ENCODE results near the gene ZMYND8. TPM values are rescaled to one million over a fixed set of nuclear protein-coding genes. Genes with fewer than 3 reads are reported as not detected.

ZMYND8 gene
- polyA plus RNA-seq, 3 donors, result 1.4 to 13.8 (median 5.8) TPM

DNA sequence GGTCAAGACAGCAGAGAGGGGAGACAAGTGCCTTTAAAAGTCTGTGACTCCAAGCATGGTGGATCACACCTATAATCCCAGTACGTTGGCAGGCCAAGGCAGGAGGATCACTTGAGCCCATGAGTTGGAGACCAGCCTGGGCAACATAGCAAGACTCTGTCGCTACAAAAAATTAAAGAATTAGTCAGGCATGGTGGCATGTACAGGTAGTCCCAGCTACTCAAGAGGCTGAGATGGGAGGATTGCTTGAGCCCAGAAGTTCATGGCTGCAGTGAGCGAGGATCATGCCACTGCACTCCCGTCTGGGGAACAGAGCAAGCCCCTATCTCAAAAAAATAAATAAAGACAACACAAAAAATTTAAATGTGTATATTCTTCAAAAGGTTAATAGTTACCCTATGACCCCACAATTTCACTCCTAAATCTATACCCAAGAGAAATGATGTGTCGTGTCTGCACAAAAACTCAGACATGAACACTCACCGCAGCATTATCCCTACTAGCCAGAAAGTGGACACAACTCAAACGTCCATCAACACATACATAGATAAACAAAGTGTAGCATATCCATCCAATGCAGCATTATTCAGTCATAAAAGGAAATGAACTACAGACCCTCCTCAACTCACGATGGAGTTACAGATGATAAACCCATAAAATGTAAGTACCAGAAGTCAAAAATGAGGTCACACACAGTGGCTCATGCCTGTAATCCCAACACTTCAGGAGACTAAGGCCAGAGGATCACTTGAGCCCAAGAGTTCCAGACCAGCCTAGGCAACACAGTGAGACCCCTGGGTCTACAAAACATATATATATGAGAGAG is 23.9 kb downstream of the ZMYND8 start:
- Mint-ChIP-seq H3K4me1 (peaks cover 23% of the 10 kb centered on the region), H3K4me3 (no peak overlapping the region), H3K36me3 (peaks cover 57 to 59% of the 10 kb centered on the region in 2 donors), H3K27ac (peak overlapping the region in 4 of 7 donors; percentile 30 to 75 (median 58)), H3K9me3 (no peaks in the 10 kb centered on the region), H3K27me3 (ENCODE audit: low read depth in 3 of 3) (no peaks in the 10 kb centered on the region)
- no peak for TF ChIP-seq CTCF (IDR thresholded peaks at IDR 0.05)
- intact Hi-C loops (cut with micrococcal nuclease), result no loop called here
- Histone ChIP-seq H3K4me1 (ENCODE audit: control insufficient read depth in 1 of 2, insufficient read depth in 2 of 2, low read length in 2 of 2) (peaks cover 0 to 7% of the 10 kb centered on the region in 2 donors), H3K27ac (ENCODE audit: low read depth in 1 of 2, low read length in 2 of 2) (no peak overlapping the region), H3K36me3 (replicated peaks in 1 of 2; ENCODE audit: control insufficient read depth in 1 of 2, insufficient read depth in 2 of 2, low read length in 2 of 2) (peaks cover 14 to 73% of the 10 kb centered on the region in 2 donors), H2AFZ (ENCODE audit: insufficient read depth, low read depth, low read length, poor library complexity, severe bottlenecking) (no peak overlapping the region), H3K4me2 (replicated peaks; ENCODE audit: extremely low read depth, low read length, poor library complexity, severe bottlenecking) (no peak overlapping the region), H4K20me1 (ENCODE audit: insufficient read depth, low read length) (peaks cover 79% of the 10 kb centered on the region), H3K9ac (ENCODE audit: insufficient read depth, low read length, poor library complexity, severe bottlenecking) (no peak overlapping the region), H3K9me3 (replicated peaks in 1 of 2; ENCODE audit: control insufficient read depth in 1 of 2, insufficient read depth in 1 of 2, low read length in 2 of 2) (no peaks in the 10 kb centered on the region), H3K79me2 (ENCODE audit: insufficient read depth, low read length) (peaks cover 98% of the 10 kb centered on the region), H3K27me3 (ENCODE audit: control insufficient read depth in 2 of 2, insufficient read depth in 2 of 2, low read length in 2 of 2) (no peaks in the 10 kb centered on the region), H3K4me3 (replicated peaks in 1 of 3; ENCODE audit: low read depth in 2 of 3, low read length in 3 of 3) (no peak overlapping the region)
- 96% methylated on average over 5 of the region's 8 CpGs for WGBS (ENCODE audit: insufficient coverage)
- DNase-seq, result no peak

GRCh38 chr20:47330933-47331708 is 25.4 kb downstream of the ZMYND8 start:
- no peaks in the 10 kb centered on the region for H3K27me3 ChIP-seq (ENCODE audit: control insufficient read depth in 2 of 2, insufficient read depth in 2 of 2, low read length in 2 of 2)
- no peak for DNase-seq
- Mint-ChIP-seq H3K27ac (peak overlapping the region in 6 of 7 donors; percentile 12 to 74 (median 34)), H3K4me3 (no peak overlapping the region), H3K4me1 (peaks cover 23% of the 10 kb centered on the region), H3K9me3 (no peaks in the 10 kb centered on the region), H3K36me3 (peaks cover 53 to 57% of the 10 kb centered on the region in 2 donors), H3K27me3 (ENCODE audit: low read depth in 3 of 3) (peaks cover 0 to 3% (median 0%) of the 10 kb centered on the region in 3 donors)
- H3K4me2 ChIP-seq (replicated peaks; ENCODE audit: extremely low read depth, low read length, poor library complexity, severe bottlenecking), result no peak overlapping the region
- H3K4me3 ChIP-seq (replicated peaks in 1 of 3; ENCODE audit: low read depth in 2 of 3, low read length in 3 of 3), result no peak overlapping the region
- H3K9me3 ChIP-seq (replicated peaks in 1 of 2; ENCODE audit: control insufficient read depth in 1 of 2, insufficient read depth in 1 of 2, low read length in 2 of 2), result no peaks in the 10 kb centered on the region
- WGBS (ENCODE audit: insufficient coverage), result 80% methylated on average over 9 of the region's 10 CpGs
- H3K9ac ChIP-seq (ENCODE audit: insufficient read depth, low read length, poor library complexity, severe bottlenecking), result no peak overlapping the region
- H4K20me1 ChIP-seq (ENCODE audit: insufficient read depth, low read length), result peaks cover 79% of the 10 kb centered on the region
- intact Hi-C loops (cut with micrococcal nuclease), result no loop called here
- TF ChIP-seq CTCF (IDR thresholded peaks at IDR 0.05), result no peak
- no peak overlapping the region for H2AFZ ChIP-seq (ENCODE audit: insufficient read depth, low read depth, low read length, poor library complexity, severe bottlenecking)
- H3K4me1 ChIP-seq (ENCODE audit: control insufficient read depth in 1 of 2, insufficient read depth in 2 of 2, low read length in 2 of 2), result peaks cover 0 to 7% of the 10 kb centered on the region in 2 donors
- peaks cover 100% of the 10 kb centered on the region for H3K79me2 ChIP-seq (ENCODE audit: insufficient read depth, low read length)
- H3K36me3 ChIP-seq (replicated peaks in 1 of 2; ENCODE audit: control insufficient read depth in 1 of 2, insufficient read depth in 2 of 2, low read length in 2 of 2), result peaks cover 13 to 77% of the 10 kb centered on the region in 2 donors
- peak overlapping the region in 1 of 2 donors; percentile 58 for H3K27ac ChIP-seq (ENCODE audit: low read depth in 1 of 2, low read length in 2 of 2)

Data from CD14-positive monocyte (primary cell).